Mucosa of descending colon (tissue), 3 donors: ENCODE data around the gene SDF2L1. TPM values are rescaled to one million over a fixed set of nuclear protein-coding genes. Genes with fewer than 3 reads are reported as not detected.
A peak's percentile ranks its signal among the peaks of the same experiment; 100 is the strongest.

Source experiments
- ATAC-seq: fragments of 200-7000 bp; cut with Tn5 transposase; one replicate; pipeline ENCODE4 v1.9.1; 2020; ENCODE audit warnings: mild to moderate bottlenecking, moderate library complexity
- DNase-seq, 3 donors: peaks; one replicate each; pipeline ENCODE4 v3.0.0-alpha.2; 2020
- H3K36me3 ChIP-seq: fragments of 200-600 bp; one replicate; pipeline ENCODE4 v1.8.0; 2021; ENCODE audit warnings: low read depth, mild to moderate bottlenecking
- H3K4me1 ChIP-seq: fragments of 200-600 bp; one replicate; pipeline ENCODE4 v1.8.0; 2021; ENCODE audit warnings: low read depth, mild to moderate bottlenecking
- H3K4me3 ChIP-seq: fragments of 200-600 bp; one replicate; pipeline ENCODE4 v1.8.0; 2021; ENCODE audit warnings: mild to moderate bottlenecking
- H3K9me3 ChIP-seq: fragments of 200-600 bp; one replicate; pipeline ENCODE4 v1.8.0; 2021; ENCODE audit warnings: mild to moderate bottlenecking
- intact Hi-C, 2 donors: fragments of 100-400 bp; cut with DNase I in 1 of 2; cut with micrococcal nuclease in 1 of 2; formaldehyde crosslinking; loops; one replicate each; pipeline versions ENCODE4 v1.11.0 to v1.11.1; 2022; cut with DNase I, micrococcal nuclease
- total RNA-seq, 3 donors: library from RNA; stranded (reverse); fragmentation: NEBNext Ultra II Directional in 2 of 3; extraction: Animal tissue kit (Norgen Biotek cat#: 25700) in 2 of 3; gene quantifications; one replicate each; pipeline versions ENCODE4 v1.2.1 to v1.2.4, GENCODE V29; 2021 to 2023
- TF ChIP-seq, protein P1 (sequence below): fragments of 200-600 bp; IDR thresholded peaks from one replicate; pipeline ENCODE4 v1.8.0; 2022; ENCODE audit warnings: antibody characterized with exemption, mild to moderate bottlenecking
- donor health status: DM: no; HTN: no; CAD: no; lungs with moderate emphysema.
- donor health status: DM: no; HTN: no; CAD: no.
- donor health status: DM: no; HTN: yes; CAD: no.

Gene SDF2L1
- total RNA-seq, 3 donors from 2014 or later: 25.8 to 48.8 (median 28.0) TPM

DNA sequence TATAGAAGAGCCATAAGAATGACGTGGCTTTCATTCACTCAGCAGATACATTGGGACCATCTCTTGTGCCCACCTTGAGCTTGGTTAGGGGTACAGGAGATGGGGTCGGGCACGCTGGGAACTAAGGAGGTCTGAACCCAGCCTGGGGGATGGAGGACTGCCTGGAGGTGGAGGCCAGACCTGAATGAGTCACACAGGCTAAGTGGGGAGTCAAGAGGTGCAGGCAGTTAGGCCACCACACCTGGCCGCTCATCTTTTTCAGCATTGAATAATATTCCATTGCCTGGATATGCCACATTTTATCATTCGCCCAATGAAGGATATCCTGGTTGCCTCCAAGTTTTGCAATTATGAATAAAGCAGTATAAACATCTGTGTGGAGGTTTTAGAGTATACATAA is 19.9 kb downstream of the SDF2L1 start:
- intact Hi-C loops: no loop called here
- H3K4me3 ChIP-seq: no peak overlapping the region
- peaks cover 17% of the 10 kb centered on the region for H3K4me1 ChIP-seq
- DNase-seq (no peak), ATAC-seq (no peak)
- TF ChIP-seq, protein P1, sequence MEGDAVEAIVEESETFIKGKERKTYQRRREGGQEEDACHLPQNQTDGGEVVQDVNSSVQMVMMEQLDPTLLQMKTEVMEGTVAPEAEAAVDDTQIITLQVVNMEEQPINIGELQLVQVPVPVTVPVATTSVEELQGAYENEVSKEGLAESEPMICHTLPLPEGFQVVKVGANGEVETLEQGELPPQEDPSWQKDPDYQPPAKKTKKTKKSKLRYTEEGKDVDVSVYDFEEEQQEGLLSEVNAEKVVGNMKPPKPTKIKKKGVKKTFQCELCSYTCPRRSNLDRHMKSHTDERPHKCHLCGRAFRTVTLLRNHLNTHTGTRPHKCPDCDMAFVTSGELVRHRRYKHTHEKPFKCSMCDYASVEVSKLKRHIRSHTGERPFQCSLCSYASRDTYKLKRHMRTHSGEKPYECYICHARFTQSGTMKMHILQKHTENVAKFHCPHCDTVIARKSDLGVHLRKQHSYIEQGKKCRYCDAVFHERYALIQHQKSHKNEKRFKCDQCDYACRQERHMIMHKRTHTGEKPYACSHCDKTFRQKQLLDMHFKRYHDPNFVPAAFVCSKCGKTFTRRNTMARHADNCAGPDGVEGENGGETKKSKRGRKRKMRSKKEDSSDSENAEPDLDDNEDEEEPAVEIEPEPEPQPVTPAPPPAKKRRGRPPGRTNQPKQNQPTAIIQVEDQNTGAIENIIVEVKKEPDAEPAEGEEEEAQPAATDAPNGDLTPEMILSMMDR: no peak
- no peaks in the 10 kb centered on the region for H3K36me3 ChIP-seq
- no peaks in the 10 kb centered on the region for H3K9me3 ChIP-seq

DNA sequence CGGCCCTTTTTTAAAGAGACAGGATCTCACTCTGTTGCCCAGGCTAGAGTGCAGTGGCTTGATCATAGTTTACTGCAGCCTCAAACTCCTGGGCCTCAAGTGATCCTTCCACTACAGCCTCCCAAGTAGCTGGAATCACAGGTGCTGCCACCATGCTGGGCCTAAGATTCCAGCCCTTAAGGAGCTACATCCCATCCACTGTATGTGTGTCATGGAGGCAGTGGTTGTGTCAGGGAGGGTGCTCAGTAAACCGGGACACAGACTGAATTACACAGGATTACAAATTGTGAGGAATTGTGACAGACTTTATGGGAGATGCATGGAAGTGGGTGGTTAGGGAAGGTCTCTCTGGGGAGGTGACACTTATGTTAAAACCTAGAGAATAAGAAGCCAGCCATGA is 21.6 kb downstream of the SDF2L1 start:
- TF ChIP-seq, protein P1: no peak
- DNase-seq (no peak), ATAC-seq (no peak)
- intact Hi-C loops: no loop called here
- no peak overlapping the region for H3K4me3 ChIP-seq
- H3K36me3 ChIP-seq: no peaks in the 10 kb centered on the region
- H3K4me1 ChIP-seq: peaks cover 9% of the 10 kb centered on the region
- H3K9me3 ChIP-seq: no peaks in the 10 kb centered on the region

DNA sequence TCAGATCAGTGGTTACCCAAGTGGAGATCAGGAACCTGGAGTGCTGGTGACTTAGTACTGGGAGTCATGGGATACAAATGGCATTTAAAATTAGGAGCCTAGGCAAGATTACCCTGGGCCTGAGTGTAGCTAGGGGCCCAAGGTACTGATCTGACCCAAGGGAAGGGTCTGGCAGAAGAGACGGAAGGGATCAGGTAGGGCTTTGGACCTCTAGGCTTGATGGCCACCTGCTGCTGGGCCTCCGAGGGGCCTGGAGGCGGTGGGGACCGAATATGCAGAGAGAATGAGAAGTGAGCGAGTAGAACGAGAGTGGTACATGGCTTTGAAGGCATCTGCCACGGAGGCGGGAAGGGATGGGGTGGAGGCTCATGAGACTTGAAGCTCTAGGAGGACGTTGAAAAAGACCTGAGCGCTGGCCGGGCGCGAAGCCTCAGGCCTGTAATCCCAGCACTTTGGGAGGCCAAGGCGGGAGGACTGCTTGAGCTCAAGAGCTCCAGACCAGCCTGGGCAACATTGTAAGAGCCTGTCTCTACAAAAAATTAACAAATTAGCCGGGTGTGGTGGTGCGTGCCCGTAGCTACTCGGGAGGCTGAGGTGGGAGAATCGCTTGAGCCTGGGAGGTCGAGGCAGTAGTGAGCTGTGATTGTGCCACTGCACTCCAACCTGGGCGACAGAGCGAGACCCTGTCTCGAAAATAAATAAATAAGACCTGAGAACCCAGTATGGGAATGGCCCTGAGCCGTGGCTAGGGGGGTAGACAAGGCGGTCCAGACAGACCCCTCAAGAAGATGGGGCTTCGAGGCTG is 23.1 kb downstream of the SDF2L1 start:
- Histone ChIP-seq H3K9me3 (no peaks in the 10 kb centered on the region), H3K36me3 (no peaks in the 10 kb centered on the region), H3K4me1 (peaks cover 9% of the 10 kb centered on the region), H3K4me3 (no peak overlapping the region)
- intact Hi-C loops: no loop called here
- DNase-seq (no peak), ATAC-seq (no peak)
- TF ChIP-seq, protein P1: no peak

DNA sequence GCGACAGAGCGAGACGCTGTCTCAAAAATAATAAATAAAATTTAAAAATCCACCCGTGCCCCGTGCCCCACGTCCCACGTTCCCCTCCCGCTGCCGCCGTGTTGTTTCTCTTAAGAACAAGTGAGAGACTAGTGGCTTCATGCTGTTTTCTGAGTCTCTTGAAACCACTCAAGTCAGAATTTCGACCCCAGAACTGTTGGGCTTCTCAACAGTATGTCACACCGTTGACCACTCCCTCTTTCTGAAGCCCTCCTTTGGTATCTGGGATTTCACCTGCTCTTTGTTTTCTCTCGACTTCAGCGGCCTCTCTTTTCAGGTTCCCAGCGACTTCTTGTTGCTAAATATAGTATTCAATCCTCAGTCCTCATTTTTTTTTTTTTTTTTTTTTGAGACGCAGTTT is 24.7 kb downstream of the SDF2L1 start:
- ATAC-seq (no peak), DNase-seq (peak in 1 of 3 donors; percentile 22)
- no peaks in the 10 kb centered on the region for H3K9me3 ChIP-seq

DNA sequence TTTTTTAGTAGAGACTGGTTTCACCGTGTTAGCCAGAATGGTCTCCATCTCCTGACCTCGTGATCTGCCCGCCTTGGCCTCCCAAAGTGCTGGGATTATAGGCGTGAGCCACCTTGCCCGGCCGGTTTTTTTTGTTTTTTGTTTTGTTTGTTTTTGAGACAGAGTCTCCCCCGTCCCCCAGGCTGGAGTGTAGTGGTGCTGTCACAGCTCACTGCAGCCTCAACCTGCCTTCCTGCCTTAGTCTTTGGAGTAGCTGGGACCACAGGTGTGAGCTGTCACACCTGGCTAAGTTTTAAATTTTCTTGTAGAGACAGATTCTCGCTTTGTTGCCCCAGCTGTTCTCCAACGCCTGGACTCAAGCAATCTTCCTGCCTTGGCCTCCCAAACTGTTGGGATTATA is 26.9 kb downstream of the SDF2L1 start:
- DNase-seq: no peak
- H3K36me3 ChIP-seq: no peaks in the 10 kb centered on the region
- no peak overlapping the region for H3K4me3 ChIP-seq
- TF ChIP-seq, protein P1: no peak
- H3K4me1 ChIP-seq: peaks cover 9% of the 10 kb centered on the region
- intact Hi-C loops: no loop called here
- H3K9me3 ChIP-seq: no peaks in the 10 kb centered on the region
- no peak for ATAC-seq

More for the DNA sequence above, 24.7 kb downstream of the SDF2L1 start:
- peak overlapping the region; percentile 6 for H3K4me3 ChIP-seq
- TF ChIP-seq, protein P1: no peak
- intact Hi-C loops: no loop called here
- no peaks in the 10 kb centered on the region for H3K36me3 ChIP-seq
- H3K4me1 ChIP-seq: peaks cover 9% of the 10 kb centered on the region
